Cardiac muscle cell (in vitro differentiated cells and primary cell): ENCODE data around the gene SRM. TPM values are rescaled to one million over a fixed set of nuclear protein-coding genes. Genes with fewer than 3 reads are reported as not detected.

Experiments
- DNase-seq, 2 donors: peaks; one replicate each; pipeline versions ENCODE4 v3.0.0 to v3.0.0-alpha.2; 2010 to 2017; ENCODE audit warnings: low read depth in 1 of 2, low spot score in 1 of 2
- H3K27ac ChIP-seq: fragments of 200-600 bp; sonication (generic); 2 replicates; pipeline ENCODE4 v1.5.1; 2016
- H3K27me3 ChIP-seq: fragments of 200-600 bp; sonication (generic); 2 replicates; pipeline ENCODE4 v1.6.0; 2016; ENCODE audit warnings: control low read depth
- H3K36me3 ChIP-seq: fragments of 200-600 bp; sonication (generic); 2 replicates; pipeline ENCODE4 v1.5.1; 2016; ENCODE audit warnings: control low read depth
- H3K4me1 ChIP-seq: fragments of 200-600 bp; sonication (generic); 2 replicates; pipeline ENCODE4 v1.8.1; 2017; ENCODE audit warnings: low read depth, mild to moderate bottlenecking, mixed run types
- H3K4me3 ChIP-seq: fragments of 200-600 bp; sonication (generic); 2 replicates; pipeline ENCODE4 v1.5.1; 2016; ENCODE audit warnings: mild to moderate bottlenecking
- H3K9me3 ChIP-seq: fragments of 200-600 bp; sonication (generic); 2 replicates; pipeline ENCODE4 v1.5.1; 2017; ENCODE audit warnings: low read depth, mild to moderate bottlenecking, control low read depth
- CTCF ChIP-seq: IDR thresholded peaks from 2 replicates; pipeline ENCODE4 v1.5.1; 2012; ENCODE audit warnings: low read depth, mild to moderate bottlenecking, low read length
- polyA plus RNA-seq: library from polyadenylated mRNA; unstranded; fragments of >200 nt; fragmentation: Nextera tagmentation; extraction: Ambion mirVana; gene quantifications from 2 replicates; pipeline ENCODE4 v1.2.1, GENCODE V29; 2016
- total RNA-seq: library from RNA; depleted of rRNA; stranded (reverse); fragments of >200 nt; gene quantifications from 2 replicates; pipeline ENCODE4 v1.2.3, GENCODE V29; 2016

SRM gene
- total and polyA plus RNA-seq, 2 experiments from 2014 or later: 48.6 to 184 TPM

DNA sequence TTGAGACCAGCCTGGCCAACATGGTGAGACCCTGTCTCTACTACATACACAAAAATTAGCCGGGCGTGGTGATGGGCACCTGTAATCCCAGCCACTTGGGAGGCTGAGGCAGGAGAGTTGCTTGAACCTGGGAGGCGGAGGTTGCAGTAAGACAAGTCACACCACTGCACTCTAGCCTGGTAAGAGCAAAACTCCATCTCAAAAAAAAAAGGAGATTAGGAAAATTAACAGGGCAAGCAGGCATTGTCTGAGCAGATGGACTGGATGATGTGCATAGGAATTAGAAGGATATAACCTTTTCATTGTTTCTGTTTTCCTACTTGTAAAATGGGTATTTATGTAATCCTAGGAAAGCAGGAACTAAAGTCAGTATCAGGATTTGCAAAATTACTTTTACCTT is 31.8 kb downstream of the SRM start:
- TF ChIP-seq CTCF: no peak
- DNase-seq: no peak
- no peak overlapping the region for H3K4me3 ChIP-seq
- peaks cover 42% of the 10 kb centered on the region for H3K36me3 ChIP-seq
- H3K4me1 ChIP-seq: no peaks in the 10 kb centered on the region
- no peak overlapping the region for H3K27ac ChIP-seq
- no peaks in the 10 kb centered on the region for H3K27me3 ChIP-seq
- H3K9me3 ChIP-seq: no peaks in the 10 kb centered on the region

GRCh38 chr1:11027316-11027715 is 32.5 kb downstream of the SRM start:
- Histone ChIP-seq H3K27me3 (no peaks in the 10 kb centered on the region), H3K27ac (peak overlapping the region; percentile 10), H3K4me1 (no peaks in the 10 kb centered on the region), H3K4me3 (no peak overlapping the region), H3K36me3 (peaks cover 49% of the 10 kb centered on the region), H3K9me3 (no peaks in the 10 kb centered on the region)
- TF ChIP-seq CTCF: no peak
- DNase-seq: no peak

DNA sequence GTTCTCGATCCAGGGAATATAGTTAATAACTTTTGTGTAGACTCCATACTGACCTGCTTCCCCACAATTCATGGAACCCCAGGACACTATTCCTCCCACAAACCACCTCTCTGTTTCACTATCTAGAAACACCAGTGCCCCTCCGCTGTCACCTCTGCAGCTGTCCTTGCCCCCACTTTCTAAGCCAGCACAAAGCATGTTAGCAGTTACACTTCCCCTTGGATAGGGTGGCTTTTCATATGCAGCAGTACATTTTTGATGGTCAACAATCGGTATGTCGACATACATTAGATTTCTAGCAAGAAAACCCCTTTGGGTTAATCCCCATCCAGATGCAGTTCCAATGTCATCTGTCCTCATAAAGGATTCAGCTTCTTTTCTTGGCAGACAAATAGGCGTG is 32.9 kb downstream of the SRM start:
- no peaks in the 10 kb centered on the region for H3K9me3 ChIP-seq
- H3K27ac ChIP-seq: peak overlapping the region; percentile 30
- H3K4me3 ChIP-seq: no peak overlapping the region
- no peaks in the 10 kb centered on the region for H3K27me3 ChIP-seq
- no peak for DNase-seq
- TF ChIP-seq CTCF: no peak
- peaks cover 53% of the 10 kb centered on the region for H3K36me3 ChIP-seq
- H3K4me1 ChIP-seq: no peaks in the 10 kb centered on the region

DNA sequence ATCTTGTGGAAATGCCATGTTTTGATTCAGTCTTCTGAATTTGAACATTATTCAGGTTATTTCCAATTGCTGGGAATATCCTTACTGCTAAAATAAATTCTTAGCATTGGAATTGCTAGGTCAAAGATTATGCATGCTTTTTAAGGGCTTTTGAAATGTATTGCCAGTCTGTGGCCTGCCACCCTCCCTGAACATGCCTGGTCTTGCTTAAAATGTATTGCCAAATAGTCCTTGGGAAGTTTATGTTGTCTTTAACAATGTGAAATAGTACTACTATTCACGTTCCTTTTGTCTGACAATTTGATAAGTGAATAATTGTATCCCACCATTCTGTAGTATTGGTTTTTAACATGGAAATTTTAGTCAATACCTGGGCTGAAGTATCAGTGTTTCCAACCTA is 33.8 kb downstream of the SRM start:
- peak overlapping the region; percentile 38 for H3K27ac ChIP-seq
- no peaks in the 10 kb centered on the region for H3K27me3 ChIP-seq
- H3K4me3 ChIP-seq: no peak overlapping the region
- no peaks in the 10 kb centered on the region for H3K4me1 ChIP-seq
- no peak for DNase-seq
- H3K9me3 ChIP-seq: no peaks in the 10 kb centered on the region
- peaks cover 62% of the 10 kb centered on the region for H3K36me3 ChIP-seq
- no peak for TF ChIP-seq CTCF

GRCh38 chr1:11025618-11026017 is 34.2 kb downstream of the SRM start:
- H3K27ac ChIP-seq: peak overlapping the region; percentile 38
- TF ChIP-seq CTCF: no peak
- H3K27me3 ChIP-seq: no peaks in the 10 kb centered on the region
- no peak for DNase-seq
- H3K36me3 ChIP-seq: peaks cover 66% of the 10 kb centered on the region
- no peaks in the 10 kb centered on the region for H3K9me3 ChIP-seq
- H3K4me3 ChIP-seq: no peak overlapping the region
- H3K4me1 ChIP-seq: no peaks in the 10 kb centered on the region

DNA sequence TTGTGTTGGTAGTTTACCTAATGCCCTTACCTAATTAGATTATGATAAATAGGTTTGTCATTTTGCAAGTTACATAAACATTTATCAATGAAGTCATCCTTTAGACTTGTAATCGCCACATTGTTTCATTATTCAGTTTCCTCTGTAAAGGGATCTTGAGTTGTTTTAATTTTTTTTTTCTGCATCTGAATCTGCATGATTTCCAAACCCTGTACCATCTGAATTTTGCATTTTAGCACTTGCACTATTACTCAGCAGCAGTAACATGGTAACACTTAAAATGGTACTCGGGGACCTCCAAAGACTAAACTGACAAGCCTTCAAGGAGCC is 35.0 kb downstream of the SRM start:
- no peak for DNase-seq
- no peak overlapping the region for H3K27ac ChIP-seq
- no peak for TF ChIP-seq CTCF
- H3K4me3 ChIP-seq: no peak overlapping the region
- no peaks in the 10 kb centered on the region for H3K27me3 ChIP-seq
- H3K9me3 ChIP-seq: no peaks in the 10 kb centered on the region
- H3K36me3 ChIP-seq: peaks cover 74% of the 10 kb centered on the region
- H3K4me1 ChIP-seq: no peaks in the 10 kb centered on the region
